HG02763 (cell line): ENCODE measurements around the gene SPINK4.

Source experiments
- ATAC-seq: cut with Tn5 transposase; IDR thresholded peaks from one replicate; pipeline ENCODE4 v1.9.1; 2021; ENCODE audit warnings: mild to moderate bottlenecking, moderate library complexity; ENCODE audit not compliant: unreplicated experiment

SPINK4 gene

GRCh38 chr9:33290247-33291030 lies 50.5 kb downstream of the SPINK4 start, which contains the start of gene NFX1:
TSS of gene NFX1 (plus strand) at chr9:33290516. CDS start at chr9:33290573, 57 bp downstream.
- ATAC-seq: peak; percentile 91

GRCh38 chr9:33291031-33291397 lies 51.0 kb downstream of the SPINK4 start:
- no peak for ATAC-seq

GRCh38 chr9:33291901-33292300 lies 51.9 kb downstream of the SPINK4 start:
- no peak for ATAC-seq

DNA sequence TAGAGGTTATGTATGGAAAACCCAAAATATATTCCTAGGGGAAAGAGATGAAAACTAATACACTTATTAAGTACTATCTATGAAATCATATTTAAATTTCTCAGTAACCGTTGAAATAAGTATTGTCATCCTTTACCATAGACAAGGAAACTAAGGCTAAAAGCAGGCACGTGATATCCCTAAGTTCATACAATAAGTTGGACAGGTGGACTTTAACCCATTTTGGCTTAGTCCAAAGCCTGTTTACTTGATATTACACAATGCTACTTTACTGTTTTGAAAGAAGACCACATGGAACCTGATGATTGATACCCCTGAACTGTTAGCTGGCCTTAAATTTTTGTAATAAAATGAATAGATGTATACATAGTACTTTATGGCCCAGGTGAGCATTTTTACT lies 53.8 kb downstream of the SPINK4 start:
- ATAC-seq: no peak

DNA sequence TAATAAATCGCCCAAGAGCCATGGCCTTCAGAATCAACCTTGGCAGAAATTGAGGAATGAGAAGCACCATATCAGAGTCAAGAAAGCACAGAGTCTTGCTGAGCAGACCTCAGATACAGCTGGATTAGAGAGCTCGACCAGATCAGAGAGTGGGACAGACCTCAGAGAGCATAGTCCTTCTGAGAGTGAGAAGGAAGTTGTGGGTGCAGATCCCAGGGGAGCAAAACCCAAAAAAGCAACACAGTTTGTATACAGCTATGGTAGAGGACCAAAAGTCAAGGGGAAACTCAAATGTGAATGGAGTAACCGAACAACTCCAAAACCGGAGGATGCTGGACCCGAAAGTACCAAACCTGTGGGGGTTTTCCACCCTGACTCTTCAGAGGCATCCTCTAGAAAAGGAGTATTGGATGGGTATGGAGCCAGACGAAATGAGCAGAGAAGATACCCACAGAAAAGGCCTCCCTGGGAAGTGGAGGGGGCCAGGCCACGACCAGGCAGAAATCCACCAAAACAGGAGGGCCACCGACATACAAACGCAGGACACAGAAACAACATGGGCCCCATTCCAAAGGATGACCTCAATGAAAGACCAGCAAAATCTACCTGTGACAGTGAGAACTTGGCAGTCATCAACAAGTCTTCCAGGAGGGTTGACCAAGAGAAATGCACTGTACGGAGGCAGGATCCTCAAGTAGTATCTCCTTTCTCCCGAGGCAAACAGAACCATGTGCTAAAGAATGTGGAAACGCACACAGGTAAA lies 54.9 kb downstream of the SPINK4 start:
- no peak for ATAC-seq

- ATAC-seq: no peak
Measured at GRCh38 chr9:33295571-33295970, 55.6 kb downstream of the SPINK4 start.

DNA sequence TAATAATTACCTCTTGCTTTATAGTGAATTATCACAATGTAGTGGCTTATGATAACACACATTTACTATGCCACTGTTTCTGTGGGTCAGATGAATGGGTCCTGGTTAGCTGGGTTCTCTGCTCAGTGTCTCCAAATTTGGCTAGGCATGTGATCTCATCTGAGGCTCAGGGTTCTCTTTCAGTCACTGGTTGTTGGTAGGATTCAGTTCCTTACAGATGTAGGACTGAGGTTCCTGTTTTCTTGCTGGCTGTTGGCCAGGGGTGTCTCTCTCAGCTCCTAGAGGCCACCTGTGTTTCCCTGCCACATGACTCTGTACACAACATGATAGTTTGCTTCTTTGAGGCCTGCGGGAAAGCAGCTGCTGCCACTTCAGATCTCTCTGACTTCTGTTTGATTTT lies 57.5 kb downstream of the SPINK4 start:
- peak; percentile 86 for ATAC-seq
